SK-N-SH (cell line): ENCODE data around the gene SLC38A3. TPM values are rescaled to one million over a fixed set of nuclear protein-coding genes. Genes with fewer than 3 reads are reported as not detected.

Source experiments
- CTCF ChIA-PET: fragments of 300-600, 350-600 bp; formaldehyde crosslinking; extraction: SDS; loops from one replicate; lab custom pipeline; 2021; lab: Yijun Ruan, JAX
- POLR2A ChIA-PET: fragments of 350-600 bp; sonication (Branson Sonifier 250); formaldehyde crosslinking; extraction: SDS; loops from one replicate; lab custom pipeline; 2020; ENCODE audit warnings: antibody characterized with exemption, inconsistent platforms; lab: Yijun Ruan, JAX
- DNase-seq: peaks from one replicate; pipeline ENCODE4 v3.0.0; 2012
- H2AFZ ChIP-seq: fragments of 200-600 bp; sonication (generic); 2 replicates; pipeline ENCODE4 v1.8.1; 2016; ENCODE audit warnings: antibody characterized with exemption, mild to moderate bottlenecking, low read depth
- H3F3A ChIP-seq: fragments of 200-600 bp; sonication (generic); replicated peaks from 2 replicates; pipeline ENCODE3; 2016; ENCODE audit warnings: antibody characterized with exemption, mild to moderate bottlenecking; ENCODE audit not compliant: insufficient read depth
- H3K27ac ChIP-seq, 2 experiments: fragments of 200-500 bp in 1 of 2; fragments of 200-600 bp in 1 of 2; sonication (Bioruptor generic) in 1 of 2; sonication (generic), shearing (Covaris generic) in 1 of 2; 2 replicates each; pipeline versions ENCODE4 v1.5.1 to v1.6.1; 2014 to 2016; ENCODE audit warnings: low read depth in 2 of 2, inconsistent platforms in 1 of 2, low read length in 1 of 2, mild to moderate bottlenecking in 1 of 2, mixed read lengths in 1 of 2
- H3K27me3 ChIP-seq: fragments of 200-600 bp; sonication (generic), shearing (Covaris generic); 2 replicates; pipeline ENCODE4 v1.6.1; 2016; ENCODE audit warnings: mixed run types; ENCODE audit not compliant: insufficient read depth
- H3K36me3 ChIP-seq, 2 experiments: fragments of 200-500 bp in 1 of 2; fragments of 200-600 bp in 1 of 2; sonication (Bioruptor generic) in 1 of 2; sonication (generic) in 1 of 2; replicated peaks in 1 of 2; 2 replicates each; pipeline versions ENCODE3 to v1.5.1; 2014 to 2016; ENCODE audit warnings: low read length in 1 of 2, mild to moderate bottlenecking in 1 of 2; ENCODE audit not compliant: insufficient read depth in 2 of 2, control insufficient read depth in 1 of 2
- H3K4me1 ChIP-seq, 2 experiments: fragments of 200-500 bp in 1 of 2; fragments of 200-600 bp in 1 of 2; sonication (Bioruptor generic) in 1 of 2; sonication (generic), shearing (Covaris generic) in 1 of 2; 2 replicates each; pipeline versions ENCODE4 v1.5.1 to v1.6.1; 2014 to 2016; ENCODE audit warnings: low read depth in 1 of 2, low read length in 1 of 2, mixed run types in 1 of 2; ENCODE audit not compliant: insufficient read depth in 2 of 2, control insufficient read depth in 1 of 2
- H3K4me2 ChIP-seq: fragments of 200-600 bp; sonication (generic), shearing (Covaris generic); 2 replicates; pipeline ENCODE4 v1.6.1; 2017; ENCODE audit warnings: mixed run types
- H3K4me3 ChIP-seq, 2 experiments: fragments of 200-500 bp in 1 of 2; fragments of 200-600 bp in 1 of 2; sonication (Bioruptor generic) in 1 of 2; sonication (generic), shearing (Covaris generic) in 1 of 2; 2 replicates each; pipeline versions ENCODE4 v1.5.1 to v1.8.1; 2014 to 2016; ENCODE audit warnings: low read depth in 2 of 2, inconsistent platforms in 1 of 2, low read length in 1 of 2, mild to moderate bottlenecking in 1 of 2, mixed read lengths in 1 of 2, moderate library complexity in 1 of 2
- H3K79me2 ChIP-seq: fragments of 200-600 bp; sonication (generic); 2 replicates; pipeline ENCODE4 v1.8.1; 2017; ENCODE audit warnings: mild to moderate bottlenecking; ENCODE audit not compliant: insufficient read depth
- H3K9ac ChIP-seq: fragments of 200-600 bp; sonication (generic); 2 replicates; pipeline ENCODE4 v1.6.1; 2017; ENCODE audit warnings: mixed run types
- H3K9me2 ChIP-seq: fragments of 200-600 bp; sonication (generic); 2 replicates; pipeline ENCODE4 v1.6.1; 2017; ENCODE audit warnings: mixed run types
- H3K9me3 ChIP-seq: fragments of 200-600 bp; sonication (generic); 2 replicates; pipeline ENCODE4 v1.6.1; 2017; ENCODE audit warnings: mixed run types, mild to moderate bottlenecking, moderate library complexity
- H4K20me1 ChIP-seq: fragments of 200-600 bp; sonication (generic); 2 replicates; pipeline ENCODE4 v1.6.1; 2017; ENCODE audit warnings: mild to moderate bottlenecking, mixed run types; ENCODE audit not compliant: insufficient read depth
- CHD2 ChIP-seq: fragments of 150-350 bp; IDR thresholded peaks from 2 replicates; pipeline ENCODE4 v1.6.1; 2018; ENCODE audit warnings: low read length; ENCODE audit not compliant: partially characterized antibody
- EP300 ChIP-seq, 2 experiments: IDR thresholded peaks; 2 replicates each; pipeline versions ENCODE4 v1.4.0 to v1.6.1; 2012; ENCODE audit warnings: borderline replicate concordance in 1 of 2, low read depth in 1 of 2, low read length in 1 of 2
- FOXJ3 ChIP-seq: sonication (generic); formaldehyde crosslinking; IDR thresholded peaks from 2 replicates; pipeline ENCODE4 v1.5.1; 2020; ENCODE audit warnings: mild to moderate bottlenecking, missing genetic modification reagents
- MAX ChIP-seq: IDR thresholded peaks from 2 replicates; pipeline ENCODE4 v1.4.0; 2012; ENCODE audit warnings: low read depth
- MEF2A ChIP-seq: IDR thresholded peaks from 2 replicates; pipeline ENCODE4 v1.4.0; 2012; ENCODE audit warnings: low read depth, borderline replicate concordance
- MXI1 ChIP-seq: IDR thresholded peaks from 2 replicates; pipeline ENCODE4 v1.6.1; 2012; ENCODE audit warnings: mild to moderate bottlenecking, low read depth, low read length, improper control_type of control experiment
- RCOR1 ChIP-seq: fragments of 150-350 bp; IDR thresholded peaks from 2 replicates; pipeline ENCODE4 v1.6.1; 2017; ENCODE audit warnings: antibody characterized with exemption, low read length
- TAF1 ChIP-seq: IDR thresholded peaks from 2 replicates; pipeline ENCODE4 v1.6.1; 2012; ENCODE audit warnings: low read depth, mild to moderate bottlenecking, low read length, moderate library complexity, borderline replicate concordance
- USF2 ChIP-seq: fragments of 150-350 bp; IDR thresholded peaks from 2 replicates; pipeline ENCODE4 v1.6.1; 2017; ENCODE audit warnings: antibody characterized with exemption, low read length, low read depth, borderline replicate concordance
- YY1 ChIP-seq: IDR thresholded peaks from 2 replicates; pipeline ENCODE4 v1.4.0; 2012; ENCODE audit warnings: low read depth, mild to moderate bottlenecking
- ZBTB33 ChIP-seq: IDR thresholded peaks from 2 replicates; pipeline ENCODE4 v1.4.0; 2012; ENCODE audit warnings: low read depth, borderline replicate concordance
- WGBS: methylation state at CpG from one replicate; pipeline ENCODE4 v1.1.6; 2017; ENCODE audit warnings: low lambda C conversion rate; 5-methylcytosine and 5-hydroxymethylcytosine counted together
- polyA plus RNA-seq, 3 experiments: library from polyadenylated mRNA; depleted of rRNA; stranded (reverse); fragments of >200 nt; gene quantifications; 2 replicates each; pipeline ENCODE4 v1.2.3, GENCODE V29; 2012

Gene SLC38A3
- polyA plus RNA-seq, 1 of the 3 experiments (the other 2 are of a cell fraction): 0.84 TPM

GRCh38 chr3:50218448-50218847 is 13.4 kb downstream of the SLC38A3 start (continued):
- TF ChIP-seq EP300 (IDR thresholded peaks at IDR 0.05; ENCODE audit: borderline replicate concordance in 1 of 2, low read depth in 1 of 2, low read length in 1 of 2): no peak

GRCh38 chr3:50219285-50219684 is 14.2 kb downstream of the SLC38A3 start:
- Histone ChIP-seq H4K20me1 (no peaks in the 10 kb centered on the region), H3K4me2 (no peak overlapping the region), H3K9me3 (no peaks in the 10 kb centered on the region), H3K27me3 (peaks cover 6% of the 10 kb centered on the region; the same call in 1 of the 2 replicates), H3K9me2 (no peaks in the 10 kb centered on the region), H3F3A (no peaks in the 10 kb centered on the region), H3K27ac (no peak overlapping the region), H3K36me3 (no peaks in the 10 kb centered on the region), H3K4me1 (no peaks in the 10 kb centered on the region; a peak in 1 of 4 replicates), H3K9ac (no peak overlapping the region), H3K79me2 (no peaks in the 10 kb centered on the region), H2AFZ (no peak overlapping the region), H3K4me3 (no peak overlapping the region)
- TF ChIP-seq ZBTB33: no peak
- no peak for TF ChIP-seq MEF2A
- no peak for TF ChIP-seq MXI1
- no peak for TF ChIP-seq YY1
- TF ChIP-seq USF2: no peak
- no peak for TF ChIP-seq CHD2
- no peak for TF ChIP-seq RCOR1
- no peak for TF ChIP-seq FOXJ3 (CRISPR knock-in tag)
- TF ChIP-seq MAX: no peak
- ChIA-PET CTCF (interaction anchor here (0.7 to 61.6 kb wide), 7 partner anchors 9 to 95 kb away, joined by 3 to 1375 read pairs (median 4); partner anchors contain the start of genes GNAT1 and SLC38A3), POLR2A (no interaction called here)
- 91% methylated on average over 5 of the region's 5 CpGs for WGBS
- no peak for DNase-seq

- no peak overlapping the region for H3K4me2 ChIP-seq
- H3F3A ChIP-seq: no peaks in the 10 kb centered on the region
- peaks cover 7% of the 10 kb centered on the region; the same call in 1 of the 2 replicates for H3K27me3 ChIP-seq
- H3K4me3 ChIP-seq: no peak overlapping the region
- no peak for TF ChIP-seq TAF1
- no peaks in the 10 kb centered on the region; a peak in 1 of 4 replicates for H3K4me1 ChIP-seq
- no peaks in the 10 kb centered on the region for H3K79me2 ChIP-seq
- H3K36me3 ChIP-seq: no peaks in the 10 kb centered on the region
- H3K9ac ChIP-seq: no peak overlapping the region
- no peak for DNase-seq
- H3K27ac ChIP-seq: no peak overlapping the region
- WGBS: 100% methylated on average over 1 of the region's 6 CpGs
- POLR2A ChIA-PET: no interaction called here
- H3K9me2 ChIP-seq: no peaks in the 10 kb centered on the region
- H2AFZ ChIP-seq: no peak overlapping the region
- no peaks in the 10 kb centered on the region for H4K20me1 ChIP-seq
- H3K9me3 ChIP-seq: no peaks in the 10 kb centered on the region
- CTCF ChIA-PET: interaction anchor here (0.7 to 61.6 kb wide), 12 partner anchors 10 to 98 kb away, joined by 3 to 1375 read pairs (median 4); partner anchors contain the start of genes GNAT1 and SLC38A3
Observed at GRCh38 chr3:50220109-50220508, 15.0 kb downstream of the SLC38A3 start.
